ENCODE data around the gene DIP2C.
"Not testable (repeated sequence)": the region's sequence is repeated elsewhere in the genome, so short reads cannot be mapped to it uniquely, and the experiment has no call there.

The DIP2C gene

GRCh38 chr10:639751-640672 is 49.5 kb downstream of the DIP2C start:
- no peak for DNase-seq

- no peak for DNase-seq
Measured at GRCh38 chr10:639001-639750, 50.3 kb downstream of the DIP2C start.

GRCh38 chr10:637771-638195 is 51.7 kb downstream of the DIP2C start:
- no peak for DNase-seq

- no peak for DNase-seq
Measured at GRCh38 chr10:637221-637620, 52.2 kb downstream of the DIP2C start.

- no peak for DNase-seq
Measured at GRCh38 chr10:636769-637168, 52.7 kb downstream of the DIP2C start.

GRCh38 chr10:636016-636730 is 53.3 kb downstream of the DIP2C start:
- DNase-seq: no peak

GRCh38 chr10:635088-635861 is 54.2 kb downstream of the DIP2C start:
- no peak for DNase-seq

- DNase-seq: no peak
Measured at GRCh38 chr10:634256-634655, 55.2 kb downstream of the DIP2C start.

- DNase-seq: no peak
Measured at GRCh38 chr10:633279-634245, 55.9 kb downstream of the DIP2C start.

GRCh38 chr10:632807-633177 is 56.7 kb downstream of the DIP2C start:
- DNase-seq: not testable (repeated sequence)

GRCh38 chr10:632155-632806 is 57.2 kb downstream of the DIP2C start:
- DNase-seq: not testable (repeated sequence)

- no peak for DNase-seq
Measured at GRCh38 chr10:631266-631665, 58.2 kb downstream of the DIP2C start.

- DNase-seq: no peak
Measured at GRCh38 chr10:630581-631073, 58.8 kb downstream of the DIP2C start.

- DNase-seq: no peak
Measured at GRCh38 chr10:629186-629998, 60.1 kb downstream of the DIP2C start.

GRCh38 chr10:628386-629045 is 61.0 kb downstream of the DIP2C start:
- no peak for DNase-seq

GRCh38 chr10:627032-627992 is 62.2 kb downstream of the DIP2C start:
- DNase-seq: no peak

GRCh38 chr10:625751-626711 is 63.4 kb downstream of the DIP2C start:
- DNase-seq: no peak
